HG02798 (cell line): ENCODE measurements around the gene NRAP.

Source experiments
- ATAC-seq: cut with Tn5 transposase; IDR thresholded peaks from one replicate; pipeline ENCODE4 v1.9.1; 2021; ENCODE audit warnings: mild to moderate bottlenecking; ENCODE audit not compliant: unreplicated experiment, poor library complexity

The NRAP gene

GRCh38 chr10:113663908-113664307, at the start of gene NRAP:
TSS of gene NRAP (minus strand) at chr10:113664041. CDS start at chr10:113663882, 159 bp downstream.
- ATAC-seq: no peak

GRCh38 chr10:113713640-113713982, 49.8 kb upstream of the NRAP start:
- no peak for ATAC-seq

- no peak for ATAC-seq
Observed at GRCh38 chr10:113712755-113713639, 49.2 kb upstream of the NRAP start.

- ATAC-seq: no peak
Observed at GRCh38 chr10:113712024-113712423, 48.2 kb upstream of the NRAP start.

- ATAC-seq: no peak
Observed at GRCh38 chr10:113711142-113711541, 47.3 kb upstream of the NRAP start.

- ATAC-seq: no peak
Observed at GRCh38 chr10:113709221-113709838, 45.5 kb upstream of the NRAP start.

- no peak for ATAC-seq
Observed at GRCh38 chr10:113708640-113709039, 44.8 kb upstream of the NRAP start.

- no peak for ATAC-seq
Observed at GRCh38 chr10:113706623-113707022, 42.8 kb upstream of the NRAP start.

GRCh38 chr10:113705344-113705652, 41.5 kb upstream of the NRAP start:
- ATAC-seq: no peak

- ATAC-seq: no peak
Observed at GRCh38 chr10:113704637-113705343, 40.9 kb upstream of the NRAP start.

- ATAC-seq: no peak
Observed at GRCh38 chr10:113697595-113697994, 33.8 kb upstream of the NRAP start.

- ATAC-seq: no peak
Observed at GRCh38 chr10:113695691-113696090, 31.9 kb upstream of the NRAP start.

- no peak for ATAC-seq
Observed at GRCh38 chr10:113693348-113693747, 29.5 kb upstream of the NRAP start.

- no peak for ATAC-seq
Observed at GRCh38 chr10:113692271-113692670, 28.4 kb upstream of the NRAP start.

- no peak for ATAC-seq
Observed at GRCh38 chr10:113691381-113691780, 27.5 kb upstream of the NRAP start.

- ATAC-seq: no peak
Observed at GRCh38 chr10:113690749-113691148, 26.9 kb upstream of the NRAP start.

- no peak for ATAC-seq
Observed at GRCh38 chr10:113689574-113689973, 25.7 kb upstream of the NRAP start.

GRCh38 chr10:113689057-113689456, 25.2 kb upstream of the NRAP start:
- no peak for ATAC-seq

GRCh38 chr10:113687037-113687436, 23.2 kb upstream of the NRAP start:
- no peak for ATAC-seq

- no peak for ATAC-seq
Observed at GRCh38 chr10:113686028-113686427, 22.2 kb upstream of the NRAP start.

GRCh38 chr10:113683300-113683699, 19.5 kb upstream of the NRAP start:
- no peak for ATAC-seq
